ENCODE data around the gene IFI35. TPM values are rescaled to one million over a fixed set of nuclear protein-coding genes. Genes with fewer than 3 reads are reported as not detected.
A peak's percentile ranks its signal among the peaks of the same experiment; 100 is the strongest.

Gene IFI35
- total and polyA plus RNA-seq, 9 of the 15 experiments (the other 6 are each of a cell fraction or from before 2014, with no cell fraction given), result 4.4 to 13.1 (median 10.2) TPM

DNA sequence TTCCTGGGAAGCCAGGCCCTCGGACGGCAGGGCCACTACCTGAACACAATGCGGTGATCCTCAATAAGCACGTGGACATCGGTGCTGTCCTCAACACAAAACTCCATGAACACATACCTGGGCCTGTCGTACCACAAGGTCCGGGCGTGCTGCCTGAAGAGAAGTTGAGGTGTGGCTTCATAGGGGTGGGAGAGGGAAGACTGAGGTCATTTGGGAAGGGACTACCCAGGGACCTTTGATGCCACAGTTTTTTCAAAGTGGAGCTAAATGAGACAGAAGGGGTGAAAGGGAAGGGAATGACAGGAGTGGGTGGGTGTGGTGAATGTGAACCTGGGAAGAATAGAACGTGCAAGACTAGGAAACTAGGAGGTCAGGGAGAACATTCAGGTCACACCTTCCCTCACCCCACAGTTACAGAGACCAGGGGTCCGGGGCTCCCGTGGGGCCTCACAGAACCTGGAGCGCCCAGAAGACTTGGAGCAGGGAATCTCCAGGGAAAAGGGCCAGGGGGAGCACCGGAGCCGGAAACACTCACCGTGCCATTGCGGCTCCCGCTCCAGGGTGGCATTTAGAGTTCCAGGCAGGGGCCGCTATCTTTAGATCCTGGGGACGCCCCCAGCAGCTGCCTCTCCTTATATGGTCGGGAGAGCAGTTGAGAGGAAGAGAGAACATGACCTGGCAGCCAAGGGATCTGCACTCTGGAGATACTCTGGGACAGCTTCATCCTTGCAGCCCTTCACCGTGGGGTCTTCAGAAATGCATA is 26.9 kb upstream of the IFI35 start, which contains the start of gene PTGES3L (continued):
- TF ChIP-seq, protein P1, sequence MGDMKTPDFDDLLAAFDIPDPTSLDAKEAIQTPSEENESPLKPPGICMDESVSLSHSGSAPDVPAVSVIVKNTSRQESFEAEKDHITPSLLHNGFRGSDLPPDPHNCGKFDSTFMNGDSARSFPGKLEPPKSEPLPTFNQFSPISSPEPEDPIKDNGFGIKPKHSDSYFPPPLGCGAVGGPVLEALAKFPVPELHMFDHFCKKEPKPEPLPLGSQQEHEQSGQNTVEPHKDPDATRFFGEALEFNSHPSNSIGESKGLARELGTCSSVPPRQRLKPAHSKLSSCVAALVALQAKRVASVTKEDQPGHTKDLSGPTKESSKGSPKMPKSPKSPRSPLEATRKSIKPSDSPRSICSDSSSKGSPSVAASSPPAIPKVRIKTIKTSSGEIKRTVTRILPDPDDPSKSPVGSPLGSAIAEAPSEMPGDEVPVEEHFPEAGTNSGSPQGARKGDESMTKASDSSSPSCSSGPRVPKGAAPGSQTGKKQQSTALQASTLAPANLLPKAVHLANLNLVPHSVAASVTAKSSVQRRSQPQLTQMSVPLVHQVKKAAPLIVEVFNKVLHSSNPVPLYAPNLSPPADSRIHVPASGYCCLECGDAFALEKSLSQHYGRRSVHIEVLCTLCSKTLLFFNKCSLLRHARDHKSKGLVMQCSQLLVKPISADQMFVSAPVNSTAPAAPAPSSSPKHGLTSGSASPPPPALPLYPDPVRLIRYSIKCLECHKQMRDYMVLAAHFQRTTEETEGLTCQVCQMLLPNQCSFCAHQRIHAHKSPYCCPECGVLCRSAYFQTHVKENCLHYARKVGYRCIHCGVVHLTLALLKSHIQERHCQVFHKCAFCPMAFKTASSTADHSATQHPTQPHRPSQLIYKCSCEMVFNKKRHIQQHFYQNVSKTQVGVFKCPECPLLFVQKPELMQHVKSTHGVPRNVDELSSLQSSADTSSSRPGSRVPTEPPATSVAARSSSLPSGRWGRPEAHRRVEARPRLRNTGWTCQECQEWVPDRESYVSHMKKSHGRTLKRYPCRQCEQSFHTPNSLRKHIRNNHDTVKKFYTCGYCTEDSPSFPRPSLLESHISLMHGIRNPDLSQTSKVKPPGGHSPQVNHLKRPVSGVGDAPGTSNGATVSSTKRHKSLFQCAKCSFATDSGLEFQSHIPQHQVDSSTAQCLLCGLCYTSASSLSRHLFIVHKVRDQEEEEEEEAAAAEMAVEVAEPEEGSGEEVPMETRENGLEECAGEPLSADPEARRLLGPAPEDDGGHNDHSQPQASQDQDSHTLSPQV (IDR thresholded peaks at IDR 0.05), result peak; percentile 91
- TF ChIP-seq SUPT5H (IDR thresholded peaks at IDR 0.05) (peak; percentile 33), ETV6 (IDR thresholded peaks at IDR 0.05; ENCODE audit: borderline replicate concordance in 1 of 2, low read depth in 2 of 2, low read length in 1 of 2) (no peak), ETV6 (CRISPR knock-in tag; IDR thresholded peaks at IDR 0.05; ENCODE audit: borderline replicate concordance) (no peak), ZNF134 (CRISPR knock-in tag; conservative IDR thresholded peaks at IDR 0.05) (no peak), NEUROD1 (IDR thresholded peaks at IDR 0.05; ENCODE audit: borderline replicate concordance, low read depth, low read length, partially characterized antibody) (peak; percentile 53), CBX8 (IDR thresholded peaks at IDR 0.05; ENCODE audit: borderline replicate concordance, extremely low read depth, low read depth, low read length, poor library complexity, severe bottlenecking) (no peak), YY1 (IDR thresholded peaks at IDR 0.05; ENCODE audit: borderline replicate concordance in 1 of 3, control insufficient read depth in 1 of 3, extremely low read depth in 1 of 3, insufficient read depth in 3 of 3, insufficient read length in 1 of 3, insufficient replicate concordance in 2 of 3, low read depth in 1 of 3, low read length in 2 of 3) (no peak), BRF1 (IDR thresholded peaks at IDR 0.05; ENCODE audit: borderline replicate concordance, extremely low read depth, insufficient read length) (no peak)
- TF ChIP-seq, protein P2, sequence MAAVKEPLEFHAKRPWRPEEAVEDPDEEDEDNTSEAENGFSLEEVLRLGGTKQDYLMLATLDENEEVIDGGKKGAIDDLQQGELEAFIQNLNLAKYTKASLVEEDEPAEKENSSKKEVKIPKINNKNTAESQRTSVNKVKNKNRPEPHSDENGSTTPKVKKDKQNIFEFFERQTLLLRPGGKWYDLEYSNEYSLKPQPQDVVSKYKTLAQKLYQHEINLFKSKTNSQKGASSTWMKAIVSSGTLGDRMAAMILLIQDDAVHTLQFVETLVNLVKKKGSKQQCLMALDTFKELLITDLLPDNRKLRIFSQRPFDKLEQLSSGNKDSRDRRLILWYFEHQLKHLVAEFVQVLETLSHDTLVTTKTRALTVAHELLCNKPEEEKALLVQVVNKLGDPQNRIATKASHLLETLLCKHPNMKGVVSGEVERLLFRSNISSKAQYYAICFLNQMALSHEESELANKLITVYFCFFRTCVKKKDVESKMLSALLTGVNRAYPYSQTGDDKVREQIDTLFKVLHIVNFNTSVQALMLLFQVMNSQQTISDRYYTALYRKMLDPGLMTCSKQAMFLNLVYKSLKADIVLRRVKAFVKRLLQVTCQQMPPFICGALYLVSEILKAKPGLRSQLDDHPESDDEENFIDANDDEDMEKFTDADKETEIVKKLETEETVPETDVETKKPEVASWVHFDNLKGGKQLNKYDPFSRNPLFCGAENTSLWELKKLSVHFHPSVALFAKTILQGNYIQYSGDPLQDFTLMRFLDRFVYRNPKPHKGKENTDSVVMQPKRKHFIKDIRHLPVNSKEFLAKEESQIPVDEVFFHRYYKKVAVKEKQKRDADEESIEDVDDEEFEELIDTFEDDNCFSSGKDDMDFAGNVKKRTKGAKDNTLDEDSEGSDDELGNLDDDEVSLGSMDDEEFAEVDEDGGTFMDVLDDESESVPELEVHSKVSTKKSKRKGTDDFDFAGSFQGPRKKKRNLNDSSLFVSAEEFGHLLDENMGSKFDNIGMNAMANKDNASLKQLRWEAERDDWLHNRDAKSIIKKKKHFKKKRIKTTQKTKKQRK (IDR thresholded peaks at IDR 0.05; ENCODE audit: borderline replicate concordance, low read depth, low read length), result no peak
- TF ChIP-seq, protein P3, sequence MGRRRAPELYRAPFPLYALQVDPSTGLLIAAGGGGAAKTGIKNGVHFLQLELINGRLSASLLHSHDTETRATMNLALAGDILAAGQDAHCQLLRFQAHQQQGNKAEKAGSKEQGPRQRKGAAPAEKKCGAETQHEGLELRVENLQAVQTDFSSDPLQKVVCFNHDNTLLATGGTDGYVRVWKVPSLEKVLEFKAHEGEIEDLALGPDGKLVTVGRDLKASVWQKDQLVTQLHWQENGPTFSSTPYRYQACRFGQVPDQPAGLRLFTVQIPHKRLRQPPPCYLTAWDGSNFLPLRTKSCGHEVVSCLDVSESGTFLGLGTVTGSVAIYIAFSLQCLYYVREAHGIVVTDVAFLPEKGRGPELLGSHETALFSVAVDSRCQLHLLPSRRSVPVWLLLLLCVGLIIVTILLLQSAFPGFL (CRISPR knock-in tag; IDR thresholded peaks at IDR 0.05), result no peak
- TF ChIP-seq, protein P4, sequence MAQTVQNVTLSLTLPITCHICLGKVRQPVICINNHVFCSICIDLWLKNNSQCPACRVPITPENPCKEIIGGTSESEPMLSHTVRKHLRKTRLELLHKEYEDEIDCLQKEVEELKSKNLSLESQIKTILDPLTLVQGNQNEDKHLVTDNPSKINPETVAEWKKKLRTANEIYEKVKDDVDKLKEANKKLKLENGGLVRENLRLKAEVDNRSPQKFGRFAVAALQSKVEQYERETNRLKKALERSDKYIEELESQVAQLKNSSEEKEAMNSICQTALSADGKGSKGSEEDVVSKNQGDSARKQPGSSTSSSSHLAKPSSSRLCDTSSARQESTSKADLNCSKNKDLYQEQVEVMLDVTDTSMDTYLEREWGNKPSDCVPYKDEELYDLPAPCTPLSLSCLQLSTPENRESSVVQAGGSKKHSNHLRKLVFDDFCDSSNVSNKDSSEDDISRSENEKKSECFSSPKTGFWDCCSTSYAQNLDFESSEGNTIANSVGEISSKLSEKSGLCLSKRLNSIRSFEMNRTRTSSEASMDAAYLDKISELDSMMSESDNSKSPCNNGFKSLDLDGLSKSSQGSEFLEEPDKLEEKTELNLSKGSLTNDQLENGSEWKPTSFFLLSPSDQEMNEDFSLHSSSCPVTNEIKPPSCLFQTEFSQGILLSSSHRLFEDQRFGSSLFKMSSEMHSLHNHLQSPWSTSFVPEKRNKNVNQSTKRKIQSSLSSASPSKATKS (CRISPR knock-in tag; IDR thresholded peaks at IDR 0.05), result no peak
